Esophagus muscularis mucosa (tissue), 4 donors: ENCODE data around the gene MRPL39.

ENCODE experiments used
- EP300 ChIP-seq: sonication (generic); formaldehyde crosslinking; IDR thresholded peaks from one replicate; pipeline ENCODE4 v1.6.1; 2017; ENCODE audit warnings: antibody characterized with exemption
- POLR2A ChIP-seq: fragments of 450-650 bp; IDR thresholded peaks from one replicate; pipeline ENCODE4 v1.6.1; 2017; ENCODE audit warnings: antibody characterized with exemption, moderate library complexity, mild to moderate bottlenecking, low read depth
- TF ChIP-seq, protein P1 (sequence below), 3 experiments: fragments of 200-600 bp in 2 of 3; fragments of 450-650 bp in 1 of 3; sonication (generic) in 2 of 3; IDR thresholded peaks; one replicate each; pipeline ENCODE4 v1.5.1; 2017 to 2019; ENCODE audit warnings: antibody characterized with exemption in 3 of 3, mild to moderate bottlenecking in 2 of 3, moderate library complexity in 1 of 3

DNA sequence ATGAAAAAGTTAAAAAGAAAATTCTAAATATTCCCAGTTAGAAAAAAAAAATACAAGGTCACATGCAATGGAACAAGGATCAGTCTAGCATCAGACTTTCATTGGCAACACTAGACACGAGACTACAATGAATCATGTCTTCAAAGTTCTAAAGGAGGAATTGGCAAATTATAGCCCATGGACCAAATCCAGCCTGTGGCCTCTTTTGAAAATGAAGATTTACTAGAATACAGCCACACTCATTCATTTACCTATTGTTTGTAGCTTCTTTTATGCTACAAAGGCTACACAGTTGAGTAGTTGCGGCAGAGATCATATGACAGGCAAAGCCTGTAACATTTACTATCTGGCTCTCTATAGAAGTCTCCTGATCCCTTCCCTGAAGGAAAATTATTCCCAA lies 71.4 kb downstream of the MRPL39 start:
- TF ChIP-seq POLR2A (no peak), EP300 (no peak)
- TF ChIP-seq, protein P1, sequence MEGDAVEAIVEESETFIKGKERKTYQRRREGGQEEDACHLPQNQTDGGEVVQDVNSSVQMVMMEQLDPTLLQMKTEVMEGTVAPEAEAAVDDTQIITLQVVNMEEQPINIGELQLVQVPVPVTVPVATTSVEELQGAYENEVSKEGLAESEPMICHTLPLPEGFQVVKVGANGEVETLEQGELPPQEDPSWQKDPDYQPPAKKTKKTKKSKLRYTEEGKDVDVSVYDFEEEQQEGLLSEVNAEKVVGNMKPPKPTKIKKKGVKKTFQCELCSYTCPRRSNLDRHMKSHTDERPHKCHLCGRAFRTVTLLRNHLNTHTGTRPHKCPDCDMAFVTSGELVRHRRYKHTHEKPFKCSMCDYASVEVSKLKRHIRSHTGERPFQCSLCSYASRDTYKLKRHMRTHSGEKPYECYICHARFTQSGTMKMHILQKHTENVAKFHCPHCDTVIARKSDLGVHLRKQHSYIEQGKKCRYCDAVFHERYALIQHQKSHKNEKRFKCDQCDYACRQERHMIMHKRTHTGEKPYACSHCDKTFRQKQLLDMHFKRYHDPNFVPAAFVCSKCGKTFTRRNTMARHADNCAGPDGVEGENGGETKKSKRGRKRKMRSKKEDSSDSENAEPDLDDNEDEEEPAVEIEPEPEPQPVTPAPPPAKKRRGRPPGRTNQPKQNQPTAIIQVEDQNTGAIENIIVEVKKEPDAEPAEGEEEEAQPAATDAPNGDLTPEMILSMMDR (IDR thresholded peaks at IDR 0.05) = no peak
